Forelimb muscle (tissue), 1 donor: Measurements from ENCODE around the gene HHLA2. TPM values are rescaled to one million over a fixed set of nuclear protein-coding genes. Genes with fewer than 3 reads are reported as not detected.

ENCODE experiments used
- DNase-seq: peaks from one replicate; pipeline ENCODE4 v3.0.0-alpha.2; 2013; ENCODE audit warnings: low read depth
- polyA plus RNA-seq: library from polyadenylated mRNA; unstranded; fragments of 120-200 nt; gene quantifications from one replicate; pipeline ENCODE4 v1.2.1, GENCODE V29; 2013; ENCODE audit not compliant: insufficient read length

HHLA2 gene
- polyA plus RNA-seq, 1 donor = not detected

DNA sequence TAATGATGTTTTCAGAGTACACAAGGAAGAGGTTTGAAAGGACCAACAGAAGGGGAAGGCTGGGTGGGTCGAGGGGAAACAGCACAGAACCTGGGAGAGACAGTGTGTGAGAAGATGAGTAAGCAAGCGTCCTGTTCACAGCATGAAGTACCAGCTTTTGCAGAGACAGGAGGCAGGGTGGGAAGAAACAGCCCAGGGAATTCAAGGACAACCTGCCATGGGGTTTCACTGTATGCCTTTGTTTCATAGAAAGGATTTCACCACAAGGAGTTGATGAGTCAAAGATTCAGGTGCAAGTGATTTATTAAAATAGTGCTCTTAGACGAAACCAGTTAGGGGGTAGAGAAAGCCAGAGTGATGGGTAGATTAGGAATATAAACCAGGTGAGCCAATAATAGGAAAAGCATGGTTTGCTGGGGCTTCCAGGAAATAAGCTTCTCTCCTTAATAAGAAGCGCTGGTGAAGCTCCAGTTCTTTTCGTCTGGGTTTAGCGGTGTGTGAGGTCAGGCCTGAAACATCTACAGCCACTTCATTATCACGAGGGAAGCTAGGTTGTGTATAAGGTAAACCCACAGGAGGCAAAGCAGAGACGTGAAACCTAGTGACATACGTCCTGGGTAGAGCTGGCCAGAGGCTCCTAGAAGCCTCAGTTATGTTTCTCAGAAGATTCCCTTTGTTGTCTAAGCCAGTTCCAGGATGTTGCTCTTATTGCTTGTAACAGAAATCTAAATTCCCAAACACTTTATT lies 3.9 kb downstream of the HHLA2 start:
- DNase-seq = no peak

DNA sequence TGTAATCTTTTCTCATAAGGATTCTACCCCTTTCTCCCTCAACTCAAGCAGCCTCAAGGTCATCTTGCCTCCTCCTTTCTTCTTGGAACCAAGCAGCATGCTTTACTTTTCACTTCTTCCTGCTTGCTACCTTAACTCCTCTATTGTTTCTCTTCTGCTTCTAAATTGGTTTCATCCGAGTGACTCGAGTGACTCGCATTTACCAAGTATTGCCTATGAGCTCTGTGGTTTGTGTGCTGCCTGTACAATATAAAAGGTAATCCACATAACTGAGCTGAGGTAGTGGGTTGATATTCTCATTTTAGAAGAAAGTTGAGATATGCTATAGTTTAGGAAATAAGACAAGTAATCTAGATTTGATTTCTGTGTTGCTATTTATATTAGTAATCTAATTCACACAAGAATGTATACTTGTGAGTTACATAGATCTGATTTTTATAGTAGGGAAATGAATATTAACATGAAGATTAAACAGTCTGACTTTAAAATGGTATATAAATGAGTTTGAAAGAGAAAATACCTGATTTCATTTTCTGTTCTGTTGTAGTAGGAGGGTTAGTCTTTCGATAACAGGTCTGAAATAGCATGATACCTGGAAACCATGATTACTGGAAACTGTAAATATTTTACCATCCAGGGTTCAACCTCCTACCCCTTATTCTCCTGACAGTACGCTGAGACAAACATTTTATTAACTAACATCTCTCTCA lies 5.5 kb downstream of the HHLA2 start:
- DNase-seq = no peak

DNA sequence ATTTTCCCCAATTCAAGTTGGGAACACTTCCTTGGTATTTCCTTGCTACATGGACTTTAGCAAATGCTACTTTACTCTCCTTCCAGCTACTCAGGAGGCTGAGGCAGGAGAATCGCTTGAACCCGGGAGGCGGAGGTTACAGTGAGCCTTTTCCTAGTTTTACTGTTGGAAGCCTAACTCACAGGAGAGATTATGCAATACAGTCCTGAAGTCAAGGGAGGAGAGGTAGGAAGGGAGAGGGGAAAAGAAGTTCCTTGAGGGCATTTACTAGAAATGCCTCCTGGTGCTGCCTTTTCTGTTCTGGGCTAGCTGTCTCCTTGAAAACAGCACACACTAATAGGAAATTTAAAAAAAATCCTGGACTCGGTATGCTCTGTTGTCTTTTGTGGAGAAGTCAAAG lies 6.2 kb downstream of the HHLA2 start:
- DNase-seq = no peak

DNA sequence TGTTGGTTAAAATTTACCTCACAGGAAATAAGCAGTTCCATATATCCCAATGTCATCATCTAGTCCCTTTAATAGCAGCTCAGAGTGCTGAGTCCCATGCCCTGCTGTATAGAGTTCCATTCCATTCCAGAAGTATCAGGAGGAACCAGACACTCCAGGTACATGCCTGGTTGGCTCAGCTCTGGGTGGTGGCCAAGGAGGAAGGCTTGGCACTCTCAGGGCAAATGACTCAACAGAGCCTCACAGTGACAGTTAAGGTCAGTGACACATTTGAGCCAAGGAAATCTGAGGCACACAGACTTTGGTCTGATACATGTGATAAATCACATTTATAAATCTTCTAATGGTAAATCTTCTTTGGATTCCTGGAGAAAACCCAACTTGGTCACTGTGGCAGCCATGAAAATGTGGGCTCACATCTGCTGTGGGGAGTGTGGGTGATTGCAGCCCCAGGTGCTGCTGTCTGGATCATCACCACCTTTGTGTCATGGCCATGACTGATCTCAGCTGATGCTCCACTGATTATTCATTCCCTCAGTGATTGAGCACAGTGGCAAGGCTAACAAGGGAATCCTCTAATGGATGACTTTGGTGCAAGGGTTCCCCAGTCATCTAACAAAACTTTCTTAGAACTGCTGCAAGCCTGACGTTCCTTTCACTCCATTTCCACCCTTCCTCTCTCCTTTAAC lies 9.3 kb downstream of the HHLA2 start:
- DNase-seq = no peak

DNA sequence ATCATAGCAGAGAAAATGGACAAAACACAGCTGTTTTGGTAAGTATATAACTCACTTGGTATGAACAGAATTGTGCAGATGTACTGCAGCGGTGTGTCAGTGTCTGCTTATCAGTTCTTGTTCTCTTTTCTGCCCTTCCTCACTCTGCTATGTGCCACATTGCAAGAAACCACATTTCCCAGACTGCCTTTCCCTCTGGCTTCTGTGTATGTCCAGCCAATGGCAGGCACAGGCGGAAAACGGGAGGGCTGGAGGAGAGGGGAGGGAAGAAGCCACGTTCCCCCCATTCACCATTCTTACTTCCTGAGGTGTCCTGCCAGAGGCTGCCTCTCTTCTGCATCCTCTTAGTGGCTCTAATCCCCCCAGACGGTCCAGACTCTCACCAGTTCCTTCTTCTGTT lies 15.4 kb downstream of the HHLA2 start:
- DNase-seq = no peak

DNA sequence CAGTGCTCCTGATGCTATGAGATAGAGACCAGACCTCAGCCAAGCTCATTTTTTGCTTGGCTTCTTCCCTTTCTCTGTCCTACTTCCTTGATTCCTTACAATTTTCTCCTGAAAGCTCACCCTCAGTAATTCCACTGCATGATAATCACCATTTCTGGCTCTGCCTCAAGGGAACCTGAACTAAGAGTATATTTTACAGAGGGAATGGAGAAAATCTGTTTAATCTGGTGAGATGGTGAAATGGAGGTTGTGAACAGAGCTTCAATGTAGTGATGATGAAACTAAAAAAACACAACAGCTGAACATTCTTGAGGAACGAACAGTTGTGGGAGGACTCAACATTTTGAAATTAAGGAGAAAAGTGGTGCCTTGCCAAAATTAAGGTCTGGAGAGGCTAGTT lies 16.3 kb downstream of the HHLA2 start:
- no peak for DNase-seq

DNA sequence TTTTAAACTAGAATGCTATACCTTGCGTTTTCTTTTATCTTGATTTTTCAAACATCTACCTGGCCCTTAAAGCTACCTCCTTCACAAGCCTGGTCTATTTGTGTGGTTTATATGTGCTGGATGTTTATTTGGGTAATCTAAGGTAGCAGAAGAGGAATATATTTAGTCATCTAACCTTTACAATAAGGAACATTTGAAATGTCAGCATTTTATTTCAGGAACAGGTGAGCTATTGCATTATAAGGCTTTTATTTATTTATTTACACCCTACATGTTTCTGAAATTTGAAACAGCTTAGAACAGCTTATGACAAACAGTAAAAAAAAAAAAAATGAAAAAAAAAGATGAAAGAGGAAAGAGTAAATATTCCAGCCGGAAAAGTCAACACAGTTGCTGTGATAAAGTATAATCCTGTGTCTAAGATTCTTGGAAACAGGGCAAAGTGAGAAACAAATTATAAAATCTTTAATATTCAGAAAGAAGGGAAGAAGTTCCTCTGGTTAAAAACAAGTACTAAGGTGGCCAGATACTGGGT lies 19.5 kb downstream of the HHLA2 start:
- DNase-seq = no peak

DNA sequence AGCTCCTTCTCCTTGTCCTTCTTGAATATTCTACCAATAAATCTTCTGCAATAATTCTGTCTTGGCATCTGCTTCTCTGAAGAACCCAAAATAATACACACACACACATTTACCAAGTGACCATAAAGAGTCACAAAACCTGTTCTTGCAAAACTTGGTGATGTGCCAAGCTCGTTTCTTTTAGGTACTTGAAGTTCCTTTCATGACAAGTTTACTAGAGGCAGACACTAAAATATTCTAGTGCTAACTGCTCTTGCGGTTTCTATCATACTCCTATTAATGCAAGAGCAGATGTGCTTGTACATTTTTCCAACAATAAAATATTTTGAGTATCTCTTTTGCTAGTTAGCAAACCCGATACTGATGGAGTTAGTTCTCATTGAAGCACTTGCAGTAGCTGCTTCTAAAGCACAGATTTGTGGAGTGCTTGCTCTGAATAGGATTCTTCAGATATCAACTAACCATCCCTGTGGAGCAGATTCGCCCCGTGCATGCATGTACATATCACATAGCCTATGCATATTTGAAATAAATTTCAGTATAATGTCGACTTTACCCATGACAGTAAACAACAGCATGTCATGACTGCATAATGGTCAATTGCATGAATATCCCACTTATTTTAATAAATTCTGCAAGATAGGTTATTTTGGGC lies 23.2 kb downstream of the HHLA2 start:
- DNase-seq = no peak

DNA sequence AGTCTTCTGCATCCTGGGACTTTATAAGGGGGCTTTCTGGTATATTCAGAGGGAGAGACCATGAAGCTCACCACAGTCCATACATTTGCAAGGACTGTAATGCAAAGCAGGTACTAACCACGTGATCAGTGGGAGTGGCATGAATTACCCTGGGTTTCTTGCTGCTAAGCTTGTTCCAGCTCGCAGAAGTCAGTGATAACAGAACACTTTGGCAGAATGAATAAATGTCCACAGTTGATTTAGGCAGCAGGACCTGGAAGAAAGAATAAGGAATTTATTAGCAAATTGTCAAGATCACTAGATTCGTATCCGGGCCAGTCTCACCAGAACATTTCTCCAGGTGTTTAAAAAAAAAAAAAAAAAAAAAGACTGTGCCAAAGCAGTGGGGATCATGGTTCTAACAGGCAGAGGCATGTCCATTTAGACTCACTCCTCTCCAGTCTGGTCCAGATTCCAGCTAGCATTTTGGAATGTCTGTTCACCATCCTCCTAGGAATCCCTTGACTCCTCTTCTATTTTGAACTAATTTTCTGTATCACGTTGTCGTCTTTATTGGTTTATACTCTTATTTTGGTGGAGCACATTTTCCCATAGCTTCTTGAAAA lies 24.5 kb downstream of the HHLA2 start:
- no peak for DNase-seq

DNA sequence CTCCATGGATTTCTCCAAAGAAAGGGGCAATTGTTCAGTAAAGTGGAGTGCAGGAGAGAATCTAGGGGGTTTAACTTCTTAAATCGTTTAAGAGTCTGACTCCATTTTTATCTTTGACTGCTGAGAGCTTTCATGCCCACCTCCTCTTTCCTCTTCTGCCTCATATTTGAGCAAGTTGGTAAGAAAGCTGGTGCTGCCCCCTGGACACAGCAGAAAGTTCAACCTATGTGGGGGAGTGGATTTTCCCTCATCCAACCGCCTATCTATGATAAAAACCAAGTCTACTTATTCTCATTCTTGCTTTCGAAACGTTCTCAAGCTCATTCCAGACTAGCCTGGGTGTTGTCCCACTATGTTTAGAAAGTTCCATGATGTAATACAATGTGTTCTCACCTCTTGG lies 26.0 kb downstream of the HHLA2 start:
- no peak for DNase-seq

DNA sequence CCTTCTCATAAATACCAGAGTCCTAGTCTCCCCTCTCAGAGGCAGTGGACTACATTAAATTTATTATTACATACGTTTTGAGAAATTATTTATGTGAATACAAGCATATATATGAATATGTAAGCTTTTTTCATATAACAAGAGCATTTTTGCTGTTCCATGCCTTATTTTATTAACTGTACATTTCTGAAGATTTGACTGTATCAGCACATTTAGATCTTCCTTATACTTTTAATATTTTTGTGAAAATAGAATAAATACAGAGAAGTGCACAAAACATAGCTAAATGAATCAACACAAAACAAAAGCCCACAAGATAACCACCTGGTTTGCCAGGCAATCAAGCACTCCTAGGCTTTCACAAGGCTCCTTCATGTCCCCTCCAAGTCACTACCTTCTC lies 27.8 kb downstream of the HHLA2 start:
- no peak for DNase-seq

DNA sequence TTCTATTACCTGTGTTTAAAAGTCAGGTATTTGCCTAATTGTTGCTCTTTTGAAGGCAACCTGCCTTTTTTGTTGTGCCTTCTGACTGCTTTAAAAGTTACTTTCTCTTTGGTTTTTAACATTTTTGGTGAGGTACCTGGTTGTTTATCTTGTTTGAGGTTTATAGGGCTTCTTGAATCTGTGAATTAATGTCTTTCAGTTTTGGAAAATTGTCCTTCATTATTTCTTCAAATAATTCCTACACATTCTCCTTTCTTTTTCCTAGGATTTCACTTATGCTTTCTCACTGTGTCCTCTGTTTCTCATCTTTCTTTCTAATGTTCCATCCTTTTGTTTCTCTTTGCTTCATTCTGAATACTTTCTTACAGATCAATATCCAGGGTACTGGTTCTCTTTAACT lies 30.8 kb downstream of the HHLA2 start:
- DNase-seq = no peak

DNA sequence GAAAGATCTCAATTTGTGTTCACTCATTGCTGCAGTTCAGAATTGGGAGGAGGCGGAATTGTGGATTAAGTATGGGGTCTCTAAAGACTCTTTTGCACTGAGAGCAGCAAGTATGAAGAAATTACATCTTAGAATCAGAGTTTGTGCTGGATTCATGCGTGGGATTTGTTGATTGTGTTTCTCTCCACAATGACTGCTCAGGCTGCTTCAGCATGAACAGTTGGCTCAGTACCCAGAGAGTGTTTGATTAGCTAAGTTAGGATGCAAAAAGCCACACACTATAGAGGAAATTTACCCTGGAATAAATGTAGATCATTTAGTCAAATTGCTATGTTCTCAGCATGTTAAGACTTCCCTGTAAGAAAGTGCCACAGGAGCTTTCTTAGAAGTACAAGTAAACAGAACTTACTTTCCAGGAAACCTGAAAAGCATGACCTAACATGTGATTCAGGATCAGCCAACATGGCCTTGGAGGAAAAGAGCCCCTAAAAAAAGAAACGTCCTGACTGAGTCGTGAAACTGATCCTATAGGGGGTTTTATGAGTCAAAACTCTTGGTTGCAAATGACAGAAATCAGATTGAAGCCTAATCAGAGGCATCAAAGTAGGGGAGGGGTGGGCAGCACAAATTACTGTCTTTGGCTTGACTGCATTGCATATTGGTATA lies 32.6 kb downstream of the HHLA2 start:
- DNase-seq = no peak

DNA sequence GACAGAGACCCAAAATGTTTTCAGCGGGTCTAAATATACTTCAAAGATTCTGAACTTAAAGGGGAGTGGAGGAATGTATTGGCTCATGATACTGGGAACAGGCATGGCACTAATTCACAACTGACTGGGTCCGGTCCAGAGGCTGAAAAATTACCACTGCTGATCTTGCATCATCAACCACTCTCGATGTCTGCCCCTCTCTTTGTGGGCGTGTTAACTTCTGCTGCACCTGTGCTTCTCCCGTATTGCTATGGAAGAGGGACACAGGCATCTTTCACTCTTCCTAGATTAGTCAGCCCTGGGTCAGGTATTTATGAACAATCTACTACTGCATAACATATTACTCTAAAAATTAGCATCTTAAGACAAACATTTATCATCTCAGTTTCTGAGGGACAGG lies 33.2 kb downstream of the HHLA2 start:
- no peak for DNase-seq

DNA sequence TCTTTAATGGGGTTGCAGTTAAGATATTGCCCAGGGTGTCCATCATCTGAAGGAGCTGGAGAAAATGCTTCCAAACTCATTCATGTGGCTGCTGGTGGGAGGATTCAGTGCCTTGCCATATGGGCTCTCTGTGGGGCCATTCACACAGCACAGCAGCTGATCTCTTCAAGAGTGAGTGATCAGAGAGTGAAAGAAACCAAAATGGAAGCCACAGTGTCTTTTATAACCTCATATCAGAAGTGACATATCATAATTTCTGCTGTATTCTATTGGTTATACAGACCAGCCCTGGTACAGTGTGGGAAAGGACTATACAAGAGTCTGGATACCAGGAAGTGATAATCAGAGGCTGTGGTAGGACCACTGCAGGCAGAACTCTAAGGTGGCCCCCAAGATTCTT lies 33.6 kb downstream of the HHLA2 start:
- DNase-seq = no peak

DNA sequence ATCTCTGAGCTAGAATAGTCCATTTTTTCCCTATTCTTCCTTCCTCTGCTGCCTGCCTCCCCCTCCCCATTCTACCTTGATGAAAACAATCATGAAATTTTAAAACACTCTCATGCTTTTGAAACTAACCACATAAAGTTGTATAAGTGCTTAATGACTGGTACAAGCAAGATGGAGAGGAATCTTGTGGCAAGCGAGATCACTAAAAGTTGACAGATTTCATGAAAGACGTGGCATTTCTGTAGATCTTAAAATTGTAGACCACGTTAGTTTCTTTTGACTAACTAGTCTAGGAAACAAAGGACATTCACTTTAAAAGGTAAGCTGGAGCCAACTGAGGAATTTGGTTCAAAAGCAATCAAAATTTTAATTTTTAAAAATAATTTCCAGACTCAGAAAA lies 35.4 kb downstream of the HHLA2 start:
- no peak for DNase-seq

DNA sequence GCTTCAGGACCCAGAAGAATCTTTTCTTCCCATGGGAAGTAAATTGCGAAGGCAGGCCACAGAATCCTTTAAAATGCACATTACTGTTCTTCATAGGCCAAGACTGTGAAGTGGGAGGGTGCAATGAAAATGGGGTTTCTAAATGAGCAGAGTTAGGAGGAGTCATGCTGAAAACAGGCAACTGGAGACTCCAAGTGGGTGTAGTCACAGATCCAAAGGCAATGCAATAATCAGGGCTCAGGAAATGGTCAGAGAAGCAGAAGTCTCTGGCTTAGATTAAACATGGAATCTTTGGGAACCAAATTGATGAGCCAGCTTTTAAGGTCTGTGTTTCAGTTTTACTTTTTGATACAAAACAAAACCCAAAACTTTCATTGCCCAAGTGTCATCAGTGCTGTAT lies 37.6 kb downstream of the HHLA2 start:
- DNase-seq = no peak

DNA sequence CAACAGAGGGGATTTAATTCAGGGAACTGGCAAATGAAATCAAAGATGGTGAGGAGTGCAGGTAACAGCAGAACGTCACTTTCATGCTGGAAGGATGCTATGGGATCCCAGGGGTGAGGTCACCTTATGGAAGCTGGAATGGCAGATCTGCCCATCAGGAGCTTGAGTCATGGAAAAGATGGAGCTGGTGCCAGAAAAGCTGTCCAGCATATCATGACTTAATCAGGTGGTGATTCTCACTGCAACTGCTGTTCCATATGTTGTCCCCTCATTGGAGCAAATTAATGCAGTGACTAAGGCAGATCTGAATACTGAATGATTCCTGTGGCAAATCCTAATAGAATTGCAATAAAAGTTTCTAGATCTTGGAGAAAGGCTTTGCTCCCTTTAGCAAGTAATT lies 38.4 kb downstream of the HHLA2 start:
- no peak for DNase-seq

DNA sequence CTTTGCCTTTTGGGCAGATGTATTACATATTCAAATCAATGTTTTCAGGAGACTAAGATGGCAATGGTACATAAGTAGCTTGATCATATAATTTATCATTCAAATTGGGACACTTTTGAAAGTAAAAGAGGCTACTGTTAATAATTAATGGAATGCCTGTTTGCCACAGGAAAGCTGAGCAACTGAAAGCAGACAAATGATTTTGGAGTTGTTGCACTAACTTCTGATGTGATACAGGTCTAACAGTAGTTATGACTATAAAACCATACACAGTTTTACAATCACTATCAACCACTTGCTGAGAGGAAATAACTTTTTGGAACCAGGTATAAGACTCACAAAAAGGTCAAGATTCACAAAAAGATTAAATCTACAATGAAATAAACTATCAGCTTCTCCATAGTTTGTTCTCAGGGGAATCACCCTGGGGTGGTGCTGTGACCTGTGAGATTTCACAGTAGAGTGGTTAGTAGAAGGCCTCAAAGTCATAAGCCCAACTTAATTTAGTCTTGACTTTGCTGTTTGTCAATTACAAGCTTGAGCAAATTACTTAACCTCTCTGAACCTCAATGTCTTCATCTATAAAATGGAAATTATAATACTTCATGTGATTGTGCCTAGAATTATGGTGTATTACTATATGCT lies 42.7 kb downstream of the HHLA2 start:
- DNase-seq = no peak

DNA sequence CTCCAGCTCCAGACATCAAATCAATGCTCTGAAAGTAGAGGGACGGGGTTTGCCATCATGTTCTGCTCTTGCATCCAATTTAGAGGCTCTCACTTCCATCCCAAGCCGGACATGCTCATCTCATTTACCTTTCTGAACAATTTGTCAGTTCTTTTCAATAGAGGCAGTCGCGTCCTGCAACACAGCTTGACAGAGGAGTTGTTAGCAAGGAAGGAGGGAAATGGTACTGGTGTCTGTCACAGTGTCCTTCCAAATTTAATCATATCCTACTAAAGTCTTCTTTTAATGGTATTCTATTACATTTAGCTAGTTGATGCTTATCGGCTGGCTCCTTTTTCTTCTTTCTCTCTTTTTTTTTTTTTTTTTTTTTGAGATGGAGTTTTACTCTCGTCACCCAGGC lies 45.6 kb downstream of the HHLA2 start:
- DNase-seq = no peak
